GM12892 (cell line): ENCODE measurements around the gene ARPP21.

Experiments used
- POLR2A ChIP-seq: IDR thresholded peaks from 2 replicates; pipeline ENCODE4 v1.6.1; 2011; ENCODE audit warnings: low read depth, low read length, control low read depth
- POLR2AphosphoS5 ChIP-seq: IDR thresholded peaks from 2 replicates; pipeline ENCODE4 v1.6.1; 2011; ENCODE audit warnings: low read depth, low read length, control low read depth
- TAF1 ChIP-seq: IDR thresholded peaks from 2 replicates; pipeline ENCODE4 v1.6.1; 2011; ENCODE audit warnings: low read depth, mild to moderate bottlenecking, control low read depth, low read length, borderline replicate concordance

GRCh38 chr3:35761311-35761710 is 122.0 kb downstream of the ARPP21 start:
- no peak for TF ChIP-seq POLR2AphosphoS5
- no peak for TF ChIP-seq POLR2A
- no peak for TF ChIP-seq TAF1
